Panc1 (cell line): ENCODE measurements around the gene UBXN2A. TPM values are rescaled to one million over a fixed set of nuclear protein-coding genes. Genes with fewer than 3 reads are reported as not detected.
A peak's percentile ranks its signal among the peaks of the same experiment; 100 is the strongest.

Source experiments
- ATAC-seq: fragments of 200-7000 bp; cut with Tn5 transposase; 2 replicates; pipeline ENCODE4 v1.9.1; 2020; ENCODE audit warnings: mild to moderate bottlenecking, moderate library complexity
- BruUV-seq: library from RNA; stranded (reverse); fragments of 400-500 nt; replicated peaks from 2 replicates; lab custom pipeline; 2021; lab: Mats Ljungman, UMichigan
- CTCF ChIA-PET: fragments of 300-600 bp; sonication (Branson Sonifier 250); formaldehyde crosslinking; loops from one replicate; lab custom pipeline; 2022; ENCODE audit warnings: antibody characterized with exemption; lab: Charles Lee
- POLR2A ChIA-PET: fragments of 300-600 bp; sonication (Branson Sonifier 250); formaldehyde crosslinking; loops from one replicate; lab custom pipeline; 2022; ENCODE audit warnings: antibody characterized with exemption; lab: Charles Lee
- DNase-seq: peaks from one replicate; pipeline ENCODE4 v3.0.0-alpha.2; 2010; ENCODE audit warnings: low read depth, low spot score
- H3K27ac ChIP-seq: 2 replicates; pipeline ENCODE4 v1.5.1; 2011; ENCODE audit warnings: mild to moderate bottlenecking, low read length, inconsistent platforms
- H3K27me3 ChIP-seq: fragments of 200-500 bp; sonication (Bioruptor generic); 2 replicates; pipeline ENCODE4 v1.6.0; 2014; ENCODE audit warnings: low read length, inconsistent platforms; ENCODE audit not compliant: control insufficient read depth, insufficient read depth
- H3K36me3 ChIP-seq: fragments of 200-500 bp; sonication (Bioruptor generic); 2 replicates; pipeline ENCODE4 v1.5.1; 2014; ENCODE audit warnings: inconsistent platforms, mild to moderate bottlenecking, low read length, moderate library complexity; ENCODE audit not compliant: control insufficient read depth, insufficient read depth
- H3K4me1 ChIP-seq: 2 replicates; pipeline ENCODE4 v1.5.1; 2011; ENCODE audit warnings: inconsistent platforms, mild to moderate bottlenecking, low read length, moderate library complexity; ENCODE audit not compliant: control insufficient read depth, insufficient read depth
- H3K4me3 ChIP-seq, 2 experiments: 2 replicates each; pipeline ENCODE4 v1.5.1; 2011 to 2012; ENCODE audit warnings: low read depth in 2 of 2, low read length in 2 of 2, mild to moderate bottlenecking in 2 of 2, inconsistent platforms in 1 of 2, moderate library complexity in 1 of 2
- H3K9me3 ChIP-seq: fragments of 200-500 bp; sonication (Bioruptor generic); 2 replicates; pipeline ENCODE4 v1.5.1; 2014; ENCODE audit warnings: low read depth, mild to moderate bottlenecking, inconsistent platforms, low read length, moderate library complexity; ENCODE audit not compliant: control insufficient read depth, insufficient read depth
- CTCF ChIP-seq: fragments of 450-650 bp; IDR thresholded peaks from 2 replicates; pipeline ENCODE4 v1.5.1; 2017; ENCODE audit warnings: mild to moderate bottlenecking
- POLR2AphosphoS5 ChIP-seq: IDR thresholded peaks from 2 replicates; pipeline ENCODE4 v1.6.1; 2012; ENCODE audit warnings: mild to moderate bottlenecking, low read depth, low read length, moderate library complexity
- REST ChIP-seq, 2 experiments: IDR thresholded peaks; 2 replicates each; pipeline ENCODE4 v1.6.1; 2011 to 2012; ENCODE audit warnings: low read depth in 2 of 2, control low read depth in 1 of 2, low read length in 1 of 2, mild to moderate bottlenecking in 1 of 2, moderate library complexity in 1 of 2; ENCODE audit not compliant: insufficient read depth in 1 of 2
- SIN3A ChIP-seq: IDR thresholded peaks from 2 replicates; pipeline ENCODE4 v1.6.1; 2012; ENCODE audit warnings: low read depth, mild to moderate bottlenecking, low read length, moderate library complexity, borderline replicate concordance; ENCODE audit not compliant: insufficient read depth
- TCF7L2 ChIP-seq: IDR thresholded peaks from 2 replicates; pipeline ENCODE4 v1.6.1; 2011; ENCODE audit warnings: mild to moderate bottlenecking, low read depth, low read length, inconsistent platforms
- in situ Hi-C: cut with HindIII; loops from 2 replicates; pipeline ENCODE4 v1.10.0; 2016; ENCODE audit warnings: low sequenced_read_pairs, low pct_unique_long_range_greater_than_20kb
- intact Hi-C: fragments of 100-400 bp; cut with micrococcal nuclease; formaldehyde crosslinking; loops from one replicate; pipeline ENCODE4 v1.10.0; 2022; ENCODE audit not compliant: unreplicated experiment
- total RNA-seq: library from RNA; stranded (reverse); gene quantifications from one replicate; pipeline ENCODE4 v1.2.1, GENCODE V29; 2021; ENCODE audit not compliant: unreplicated experiment

UBXN2A gene
- total RNA-seq, 1 experiment from 2014 or later: 23.3 TPM

- TF ChIP-seq SIN3A (peak; percentile 89), CTCF (peak; percentile 98), POLR2AphosphoS5 (peak; percentile 86), REST (IDR thresholded peaks at IDR 0.05; ENCODE audit: insufficient read depth in 1 of 2, low read depth in 2 of 2, low read length in 1 of 2) (no peak; a peak in 1 of 4 replicates)
- H3K27ac ChIP-seq: peak within 1 kb of the TSS; percentile 93
- H3K4me3 ChIP-seq: peak within 1 kb of the TSS; percentile 92 to 93
- CTCF ChIA-PET: interaction anchor here (0.5 to 2.4 kb wide), 7 partner anchors 60 to 1738 kb away, joined by 3 to 16 read pairs (median 4); partner anchors contain the start of genes SF3B6 and TP53I3
- BruUV-seq: no TSS peak
- no peaks in the 10 kb centered on the region for H3K9me3 ChIP-seq
- no peaks in the 10 kb centered on the region; the same call in 1 of the 2 replicates for H3K36me3 ChIP-seq
- peak; percentile 93 for ATAC-seq
- in situ Hi-C loops (no loop called here), intact Hi-C loops (loop anchor here (10.0 kb wide), 1 partner anchor 118 kb away; the partner anchor contains the start of genes FKBP1B and WDCP)
- H3K4me1 ChIP-seq: peaks cover 8% of the 10 kb centered on the region
- POLR2A ChIA-PET: interaction anchor here (0.6 to 1.9 kb wide), 5 partner anchors 13 to 450 kb away, joined by 3 to 9 read pairs (median 4); partner anchors contain the start of gene UBXN2A
- peak; percentile 84 for DNase-seq
- no peaks in the 10 kb centered on the region for H3K27me3 ChIP-seq
Observed at GRCh38 chr2:23926750-23927571, 13.3 kb upstream of the UBXN2A start, which contains the start of gene ATAD2B. Gene ATAD2B (minus strand): TSS chr2:23927123. CDS start chr2:23926770, 353 bp downstream.

GRCh38 chr2:23934259-23934658, 6.0 kb upstream of the UBXN2A start:
- no TSS peak for BruUV-seq
- Histone ChIP-seq H3K4me1 (peaks cover 6% of the 10 kb centered on the region; the same call in 1 of the 2 replicates), H3K4me3 (no peak overlapping the region), H3K27ac (no peak overlapping the region), H3K9me3 (no peaks in the 10 kb centered on the region), H3K36me3 (no peaks in the 10 kb centered on the region), H3K27me3 (no peaks in the 10 kb centered on the region)
- intact Hi-C loops (no loop called here), in situ Hi-C loops (no loop called here)
- DNase-seq: no peak
- TF ChIP-seq CTCF (no peak), POLR2AphosphoS5 (no peak), TCF7L2 (no peak), REST (IDR thresholded peaks at IDR 0.05; ENCODE audit: insufficient read depth in 1 of 2, low read depth in 2 of 2, low read length in 1 of 2) (no peak), SIN3A (no peak)
- ChIA-PET POLR2A (no interaction called here), CTCF (no interaction called here)
- ATAC-seq: no peak
